ENCODE results near the gene TRIP4.
"Not testable (repeated sequence)": the region's sequence is repeated elsewhere in the genome, so short reads cannot be mapped to it uniquely, and the experiment has no call there.

TRIP4 gene

GRCh38 chr15:64387562-64388168 lies at the start of gene TRIP4:
Gene TRIP4 (plus strand): TSS chr15:64387836. CDS start chr15:64387864, 28 bp downstream.
- DNase-seq = peak; percentile 84 to 93 (median 91)

- DNase-seq = no peak
These were observed 47.3 kb upstream of the TRIP4 start for GRCh38 chr15:64340355-64340754.

GRCh38 chr15:64341961-64342360 lies 45.7 kb upstream of the TRIP4 start:
- DNase-seq = no peak

- no peak for DNase-seq
These were observed 44.4 kb upstream of the TRIP4 start for GRCh38 chr15:64343222-64343621.

GRCh38 chr15:64343841-64344240 lies 43.8 kb upstream of the TRIP4 start:
- no peak for DNase-seq

GRCh38 chr15:64344651-64345294 lies 42.9 kb upstream of the TRIP4 start:
- DNase-seq = no peak

GRCh38 chr15:64346242-64346641 lies 41.4 kb upstream of the TRIP4 start:
- not testable (repeated sequence) for DNase-seq

- no peak for DNase-seq
These were observed 39.2 kb upstream of the TRIP4 start for GRCh38 chr15:64348455-64348854.

- DNase-seq = no peak
These were observed 38.3 kb upstream of the TRIP4 start for GRCh38 chr15:64349375-64349774.

GRCh38 chr15:64351265-64351664 lies 36.4 kb upstream of the TRIP4 start:
- no peak for DNase-seq

- no peak for DNase-seq
These were observed 32.8 kb upstream of the TRIP4 start for GRCh38 chr15:64354688-64355344.

- DNase-seq = peak in 1 of 4 experiments; percentile 9
These were observed 32.2 kb upstream of the TRIP4 start for GRCh38 chr15:64355348-64355943.

GRCh38 chr15:64355944-64356709 lies 31.5 kb upstream of the TRIP4 start, which contains the start of gene CSNK1G1:
Gene CSNK1G1 (minus strand): TSS chr15:64356173. CDS start chr15:64300499, 55,674 bp downstream.
- peak; percentile 78 to 87 (median 85) for DNase-seq

- no peak for DNase-seq
These were observed 31.0 kb upstream of the TRIP4 start for GRCh38 chr15:64356710-64357040.

- DNase-seq = no peak
These were observed 26.4 kb upstream of the TRIP4 start for GRCh38 chr15:64361259-64361658.

GRCh38 chr15:64369078-64369607 lies 18.5 kb upstream of the TRIP4 start:
- DNase-seq = no peak

- not testable (repeated sequence) for DNase-seq
These were observed 16.3 kb upstream of the TRIP4 start for GRCh38 chr15:64371383-64371782.

GRCh38 chr15:64373360-64373759 lies 14.3 kb upstream of the TRIP4 start:
- DNase-seq = no peak

GRCh38 chr15:64379216-64379960 lies 8.2 kb upstream of the TRIP4 start:
- DNase-seq = no peak

- DNase-seq = not testable (repeated sequence)
These were observed 7.3 kb upstream of the TRIP4 start for GRCh38 chr15:64380130-64380870.

Measured in activated CD4-positive, CD25-positive, alpha-beta regulatory T cell (primary cell).